Frontal cortex (tissue), 4 donors: ENCODE measurements around the gene USP2. TPM values are rescaled to one million over a fixed set of nuclear protein-coding genes. Genes with fewer than 3 reads are reported as not detected.
A peak's percentile ranks its signal among the peaks of the same experiment; 100 is the strongest.

Experiments
- DNase-seq, 2 donors: peaks; one replicate each; pipeline ENCODE4 v3.0.0; 2012; ENCODE audit warnings: low spot score in 2 of 2
- FAIRE-seq: peaks from 2 replicates; lab custom pipeline; 2012; peaks lifted over from hg19 to GRCh38; lab: Jason Lieb, UNC
- total RNA-seq: library from RNA; depleted of rRNA; stranded (reverse); fragments of >200 nt; gene quantifications from one replicate; pipeline ENCODE4 v1.2.3, GENCODE V29; 2014
- donor health status: control.
- donor health status: control.
- donor health status: control.

Gene USP2
- total RNA-seq, 1 donor from 2014 or later = 2.4 TPM

DNA sequence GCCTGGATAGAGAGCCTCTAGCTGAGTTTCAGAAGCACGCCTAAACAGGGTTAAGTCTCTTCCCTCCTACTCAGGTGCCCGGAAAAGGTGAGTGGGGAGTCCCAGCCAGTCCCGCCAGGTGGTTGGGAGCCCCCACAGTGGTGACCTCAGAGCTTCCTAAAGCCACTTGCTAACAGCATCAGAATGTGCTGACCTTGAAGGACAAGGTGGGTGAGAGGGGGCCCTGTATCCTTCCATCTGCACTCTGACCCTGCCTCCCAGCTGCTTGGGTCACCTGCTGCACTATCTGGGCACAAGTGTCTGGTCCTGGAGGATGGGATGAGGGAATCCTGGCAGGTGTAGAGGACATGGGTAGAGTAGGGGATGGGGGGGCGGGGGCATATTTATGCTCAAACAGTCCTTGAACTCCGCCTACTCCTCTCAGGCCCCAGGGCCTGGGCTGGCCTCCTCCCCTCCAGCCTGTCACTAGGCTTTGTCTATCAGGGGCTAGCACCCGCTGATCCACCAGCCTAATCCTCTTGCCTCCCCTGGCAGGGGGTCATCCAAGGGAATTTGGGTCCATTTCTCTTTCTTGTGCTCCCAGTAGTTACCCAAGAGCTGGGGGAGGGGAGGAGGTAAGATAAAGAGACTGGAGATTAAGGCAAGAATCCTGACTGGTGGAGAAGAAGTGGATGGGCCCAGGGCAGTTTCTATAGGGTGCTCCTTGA is 3.4 kb downstream of the USP2 start:
- DNase-seq (no peak), FAIRE-seq (no peak)

DNA sequence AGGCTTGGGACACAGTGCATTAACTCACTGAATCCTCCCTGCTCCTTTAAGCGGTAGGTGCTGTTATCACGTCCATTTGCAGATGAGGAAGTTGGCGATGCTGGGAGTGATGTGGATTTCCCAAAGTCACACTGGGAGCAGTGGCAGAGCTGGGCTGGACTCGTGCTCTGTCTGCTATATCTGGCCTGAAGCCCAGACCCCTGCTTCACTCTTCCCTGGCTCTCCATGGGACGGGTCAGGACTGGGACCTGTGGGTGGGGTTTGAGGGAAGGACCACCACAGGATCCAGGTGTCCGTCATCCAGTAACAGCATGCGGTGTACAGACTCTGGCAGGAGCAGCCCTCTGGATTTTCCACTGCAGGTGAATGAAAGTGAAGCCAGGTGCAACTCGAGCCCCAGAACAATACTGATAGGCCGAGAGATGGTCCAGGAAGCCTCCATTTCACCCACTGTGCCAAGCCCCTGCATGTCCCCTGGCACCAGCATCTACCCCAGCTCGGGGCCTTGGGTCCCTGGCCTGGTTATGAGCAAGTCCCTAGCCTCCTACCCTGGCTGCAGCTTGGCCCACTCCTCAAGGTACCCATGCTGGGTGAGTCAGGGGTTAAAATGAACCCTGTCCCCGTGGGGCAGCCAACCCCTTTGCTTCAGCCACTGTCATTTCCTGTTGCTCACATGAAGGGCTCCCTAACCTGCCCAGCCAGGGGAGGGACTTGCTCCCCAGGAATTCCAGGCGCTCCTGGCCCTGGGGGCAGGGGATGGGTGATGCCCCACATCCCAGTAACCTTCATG is 4.2 kb downstream of the USP2 start:
- DNase-seq (no peak), FAIRE-seq (no peak)

DNA sequence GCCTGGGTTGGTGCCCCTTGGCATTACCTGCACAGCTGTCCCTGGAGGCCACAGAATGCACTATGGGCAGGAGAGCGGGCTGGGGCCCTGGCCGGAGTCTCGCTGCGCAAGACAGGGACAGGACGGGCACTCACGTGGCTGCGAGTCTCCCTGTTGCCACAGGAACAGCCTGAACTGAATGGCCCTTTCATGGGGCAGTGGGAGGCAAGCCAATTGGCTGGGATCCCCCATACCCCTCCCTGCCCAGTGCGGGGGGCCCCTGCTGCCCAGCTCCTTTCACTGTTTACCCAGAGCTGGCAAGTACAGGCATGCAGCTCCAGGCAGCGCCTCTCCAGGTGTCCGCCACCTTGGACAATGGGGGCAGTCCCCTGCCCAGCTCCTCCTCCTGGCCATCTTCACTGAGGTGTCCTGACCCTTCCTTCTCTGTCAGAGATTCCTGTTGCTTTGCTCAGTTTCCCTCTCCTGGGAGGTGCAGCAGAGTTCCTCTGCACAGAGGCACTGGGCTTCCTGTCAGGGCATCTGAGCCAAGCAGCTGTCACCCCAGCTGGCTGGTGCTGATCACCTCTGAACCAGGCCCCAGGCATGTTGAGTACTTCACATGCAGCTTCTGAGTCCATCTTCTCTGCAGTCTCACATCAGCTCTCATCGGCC is 5.2 kb downstream of the USP2 start:
- no peak for FAIRE-seq
- peak; percentile 65 to 67 for DNase-seq

DNA sequence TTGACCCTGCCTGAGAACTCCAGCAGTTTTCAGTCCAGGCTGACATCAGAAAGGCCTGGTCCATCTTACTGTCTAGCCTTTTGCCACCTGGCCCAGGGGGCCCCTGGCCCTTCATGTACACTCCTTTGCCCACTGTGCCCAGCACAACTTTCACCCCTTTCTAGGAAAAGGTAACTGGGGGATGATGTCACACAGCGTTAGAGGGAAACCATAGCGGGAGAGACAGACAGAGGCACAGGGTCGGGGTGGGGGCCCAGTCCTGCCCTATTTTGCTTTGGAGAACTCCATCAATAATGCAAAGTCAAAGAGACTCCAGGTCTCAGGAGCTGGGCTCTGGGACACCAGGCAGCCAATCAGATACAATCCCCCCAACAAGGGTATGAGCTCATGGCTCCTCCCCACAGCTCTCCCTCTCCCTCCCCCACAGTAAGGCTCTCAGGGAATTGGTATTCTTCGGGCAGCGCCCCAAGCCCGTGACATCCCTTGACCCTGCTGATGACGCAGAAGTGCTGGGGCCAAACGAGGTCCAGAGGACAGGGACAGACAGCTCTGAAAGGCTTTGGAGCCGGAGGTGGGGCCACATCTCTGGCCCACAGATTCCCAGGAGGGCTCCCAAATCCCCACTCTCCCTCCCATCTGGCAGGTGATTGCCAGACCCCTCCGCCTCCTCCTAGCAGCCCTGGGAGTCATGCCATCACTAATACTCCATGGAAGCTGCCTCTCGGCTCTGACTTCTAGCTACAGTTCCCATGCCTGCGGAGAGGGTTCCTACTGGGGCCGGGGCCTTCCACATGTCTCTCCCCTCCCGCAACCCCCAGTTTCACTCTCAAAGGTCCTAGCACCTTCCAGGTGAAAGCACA is 5.9 kb downstream of the USP2 start:
- DNase-seq (peak in 1 of 2 donors; percentile 68), FAIRE-seq (no peak)

DNA sequence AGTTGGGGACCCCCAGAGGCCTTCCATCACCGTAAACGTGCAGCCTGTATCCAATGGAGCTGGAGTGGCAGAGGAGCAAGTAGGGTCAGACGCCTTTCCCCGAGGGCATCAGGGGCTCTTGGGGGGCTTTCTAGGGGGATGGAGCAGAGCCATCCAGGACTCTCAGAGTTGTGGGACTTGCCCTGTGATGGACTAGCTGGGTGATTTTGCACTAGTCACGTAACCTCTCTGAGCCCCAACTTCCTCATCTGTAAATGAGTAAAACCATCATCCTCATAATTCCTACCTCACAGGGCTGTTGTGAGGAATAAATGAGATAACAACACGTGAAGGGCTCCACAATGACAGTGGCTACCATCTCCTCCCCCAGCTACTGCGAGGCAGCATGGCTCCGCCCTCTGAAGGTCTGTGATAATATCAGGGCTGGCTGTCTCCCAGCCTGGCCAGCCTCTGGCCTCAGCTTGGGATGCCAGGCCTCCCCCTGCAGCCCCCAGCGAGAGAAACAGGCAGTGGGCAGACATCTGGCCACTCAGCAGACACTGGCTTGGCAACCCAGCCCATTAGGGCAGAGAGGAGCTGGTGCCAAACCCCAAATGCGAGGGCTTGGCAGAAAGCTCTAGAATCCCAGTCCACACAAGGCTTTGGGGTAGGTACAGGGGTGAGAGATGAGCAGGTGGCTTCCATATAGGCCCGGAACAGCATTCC is 6.7 kb downstream of the USP2 start:
- FAIRE-seq = no peak
- no peak for DNase-seq

DNA sequence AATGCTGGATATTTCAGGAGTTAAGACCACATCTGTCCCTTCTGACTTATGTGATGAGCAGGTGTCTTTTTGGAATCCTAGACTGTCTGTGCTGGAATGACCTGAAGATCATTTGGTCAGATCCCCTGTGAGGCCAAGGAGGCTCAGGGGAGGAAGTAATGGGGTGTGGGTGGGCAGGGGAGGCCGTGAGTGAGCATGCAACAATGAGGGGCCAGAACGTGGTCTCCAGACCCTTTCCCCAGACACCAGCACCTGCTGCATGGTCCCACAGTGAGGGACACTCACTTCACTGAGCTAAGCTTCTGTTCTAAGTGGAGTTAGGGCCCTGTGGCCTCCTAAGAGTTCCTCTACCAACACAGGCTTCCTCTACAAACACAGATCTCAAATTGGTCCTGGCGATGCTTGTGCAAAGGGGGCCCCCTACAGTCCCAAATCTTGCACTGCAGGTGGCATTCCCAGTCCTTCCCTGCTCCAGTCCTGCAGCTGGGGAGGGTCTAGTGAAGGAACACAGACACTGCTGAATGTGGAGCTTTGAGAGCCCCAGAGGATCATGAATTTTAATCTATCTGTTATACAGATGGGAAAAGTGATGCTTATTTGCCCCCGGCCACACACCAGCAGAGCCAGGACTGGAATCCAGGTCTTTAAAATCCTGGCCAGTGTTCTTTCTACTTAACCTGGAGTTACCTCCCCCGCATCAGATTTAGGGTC is 7.4 kb downstream of the USP2 start:
- FAIRE-seq = no peak
- peak in 1 of 2 donors; percentile 69 for DNase-seq

DNA sequence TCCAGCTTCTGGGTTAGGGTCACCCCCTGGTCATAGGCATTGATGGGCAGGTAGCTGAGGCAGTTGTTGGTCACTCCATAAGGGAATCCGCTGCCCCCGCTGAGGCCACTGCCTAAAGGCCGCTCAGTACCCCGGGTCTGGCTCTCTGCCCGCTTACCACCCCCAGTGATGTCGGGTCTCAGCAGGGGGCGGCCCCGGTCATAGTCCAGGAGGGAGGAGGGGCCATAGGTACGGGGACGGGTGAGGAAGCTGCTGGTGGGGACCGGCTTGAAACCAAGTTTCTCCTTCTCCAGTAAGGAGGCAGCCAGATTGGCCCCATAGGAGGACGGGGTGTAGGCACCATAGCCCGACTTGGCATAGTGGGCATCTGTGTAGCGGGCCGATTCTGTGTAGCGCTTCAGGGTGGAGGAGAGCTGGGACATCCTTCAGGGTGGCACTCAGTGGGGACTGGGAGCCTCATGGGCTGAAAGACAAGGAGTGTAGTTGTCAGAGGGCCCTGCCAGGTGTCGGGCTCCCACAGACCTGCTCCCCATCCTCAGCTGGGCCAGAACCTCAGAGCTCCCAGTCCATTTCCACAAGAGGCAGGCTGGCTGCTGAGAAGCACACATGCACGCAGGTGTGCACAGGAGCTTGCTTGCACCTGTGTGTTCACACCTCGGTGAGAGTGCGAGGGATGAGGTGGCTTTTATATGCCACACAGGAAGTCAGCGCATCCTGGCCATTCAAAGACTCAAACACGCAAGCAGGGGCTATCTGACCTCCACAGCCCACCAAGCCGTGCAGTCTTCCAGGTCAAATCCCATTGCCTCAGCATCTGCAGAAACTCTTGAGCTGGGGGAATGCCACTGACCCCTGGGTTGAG is 8.2 kb downstream of the USP2 start:
- no peak for FAIRE-seq

DNA sequence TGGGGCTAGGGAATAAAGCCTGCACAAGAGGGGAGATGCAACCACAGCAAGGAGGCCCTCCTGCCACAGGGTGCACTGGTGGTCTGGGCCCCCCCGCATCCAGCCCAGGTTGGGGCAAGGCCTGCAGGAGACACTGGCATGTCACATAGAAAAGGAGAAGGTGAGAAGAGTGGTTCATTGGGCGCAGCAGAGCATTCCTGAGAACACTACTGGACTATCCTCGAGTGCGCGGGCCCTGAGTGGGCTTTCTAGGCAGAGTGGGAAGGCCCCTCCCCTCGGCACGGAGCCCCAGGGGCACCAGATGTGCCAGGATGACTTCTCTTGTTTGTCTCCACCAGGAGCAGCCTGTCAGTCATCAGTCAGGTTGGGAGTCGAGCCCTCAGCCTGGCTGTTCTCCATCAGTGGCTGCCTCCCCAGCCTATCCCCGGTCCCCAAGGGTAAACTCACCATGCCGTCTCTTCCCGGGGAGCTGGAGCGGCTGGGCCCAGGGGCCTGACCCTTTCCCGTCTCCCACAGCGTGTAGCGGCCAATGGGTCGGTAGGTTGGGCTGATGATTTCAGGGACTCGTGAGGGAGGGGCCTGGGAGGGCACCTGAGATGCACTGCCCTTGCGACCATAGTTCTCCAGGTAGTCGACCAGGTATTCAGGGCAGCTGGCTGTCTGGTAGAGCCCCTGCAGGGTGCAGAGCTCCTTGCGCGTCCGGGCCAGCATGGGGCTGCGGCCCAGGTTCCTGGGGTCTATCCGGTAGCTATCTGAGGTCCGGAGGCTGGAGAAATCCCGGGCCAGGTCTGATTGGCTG is 9.0 kb downstream of the USP2 start:
- FAIRE-seq = no peak
- DNase-seq = no peak

More for the DNA sequence above, 8.2 kb downstream of the USP2 start:
- no peak for DNase-seq

DNA sequence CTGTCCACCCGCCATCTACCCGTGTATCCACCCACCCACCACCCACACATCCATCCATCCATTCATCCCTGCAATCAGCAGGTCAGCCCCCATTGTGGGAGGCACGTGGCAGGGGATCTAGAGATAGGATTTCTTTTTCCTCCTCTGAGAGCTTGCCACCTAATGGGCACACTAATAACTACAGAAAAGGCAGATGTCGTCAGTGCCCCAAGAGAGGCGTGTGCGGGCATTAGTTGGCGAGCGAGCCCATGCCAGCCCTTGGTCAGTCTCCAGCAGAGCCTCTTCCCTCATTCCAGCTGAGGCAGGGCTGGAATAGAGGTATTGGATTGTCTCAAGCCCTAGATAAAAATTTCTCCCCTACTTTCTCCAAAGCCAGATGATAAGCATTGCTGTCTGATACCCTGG is 9.7 kb downstream of the USP2 start:
- peak in 1 of 2 donors; percentile 59 for DNase-seq
- no peak for FAIRE-seq

DNA sequence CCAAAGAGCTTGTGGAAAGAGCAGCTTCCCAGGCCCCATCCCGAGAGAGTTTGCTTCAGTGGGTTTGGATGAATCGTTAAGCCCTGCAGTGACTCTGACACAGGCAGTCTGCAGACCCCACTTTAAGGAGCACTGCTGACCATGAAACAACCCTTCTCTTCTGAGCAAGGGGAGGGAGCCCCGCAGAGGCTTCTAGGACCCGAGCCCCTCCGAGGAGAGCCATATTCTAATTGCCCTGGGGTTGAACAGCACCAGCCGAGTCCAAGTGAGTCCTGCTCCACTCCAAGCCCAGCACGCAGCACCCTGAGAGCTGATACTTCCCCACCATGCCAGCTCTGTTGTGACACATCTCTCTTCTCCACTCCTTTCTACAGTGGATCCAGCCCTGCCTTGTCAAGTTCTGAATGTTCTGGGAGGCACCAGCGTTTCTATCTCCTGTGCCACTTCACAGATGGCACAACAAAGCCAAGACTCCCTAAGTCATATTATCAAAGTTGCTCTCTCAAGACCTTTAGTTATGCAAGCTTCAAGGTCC is 10.4 kb downstream of the USP2 start:
- DNase-seq (no peak), FAIRE-seq (no peak)

DNA sequence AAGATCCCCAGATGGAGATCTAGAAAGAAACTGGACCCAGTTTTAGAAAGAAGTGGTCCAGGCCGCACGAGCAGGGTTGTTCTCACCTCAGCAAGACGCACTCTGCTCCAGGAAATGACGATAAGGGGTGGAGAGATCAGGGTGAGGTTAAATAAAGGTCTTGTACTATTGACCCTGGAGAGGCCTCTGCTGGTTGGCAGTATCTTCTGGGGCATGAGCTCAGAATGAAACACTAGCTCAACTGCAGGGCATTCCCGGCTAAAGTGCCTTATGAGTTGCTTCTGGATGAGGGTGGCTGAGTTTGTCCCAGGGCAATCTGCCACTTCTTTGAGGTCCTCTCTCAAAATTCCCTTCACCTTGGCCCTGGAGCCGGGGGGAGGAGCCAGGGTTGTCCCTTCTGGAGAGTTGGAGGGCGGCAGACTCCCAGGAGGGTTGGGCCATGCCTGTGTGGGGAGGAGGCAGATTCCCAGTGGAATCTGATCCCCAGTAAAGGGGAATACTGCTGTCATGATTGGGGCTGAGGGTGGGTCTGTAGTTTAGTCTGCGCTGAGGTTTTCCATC is 10.9 kb downstream of the USP2 start:
- DNase-seq (no peak), FAIRE-seq (no peak)

DNA sequence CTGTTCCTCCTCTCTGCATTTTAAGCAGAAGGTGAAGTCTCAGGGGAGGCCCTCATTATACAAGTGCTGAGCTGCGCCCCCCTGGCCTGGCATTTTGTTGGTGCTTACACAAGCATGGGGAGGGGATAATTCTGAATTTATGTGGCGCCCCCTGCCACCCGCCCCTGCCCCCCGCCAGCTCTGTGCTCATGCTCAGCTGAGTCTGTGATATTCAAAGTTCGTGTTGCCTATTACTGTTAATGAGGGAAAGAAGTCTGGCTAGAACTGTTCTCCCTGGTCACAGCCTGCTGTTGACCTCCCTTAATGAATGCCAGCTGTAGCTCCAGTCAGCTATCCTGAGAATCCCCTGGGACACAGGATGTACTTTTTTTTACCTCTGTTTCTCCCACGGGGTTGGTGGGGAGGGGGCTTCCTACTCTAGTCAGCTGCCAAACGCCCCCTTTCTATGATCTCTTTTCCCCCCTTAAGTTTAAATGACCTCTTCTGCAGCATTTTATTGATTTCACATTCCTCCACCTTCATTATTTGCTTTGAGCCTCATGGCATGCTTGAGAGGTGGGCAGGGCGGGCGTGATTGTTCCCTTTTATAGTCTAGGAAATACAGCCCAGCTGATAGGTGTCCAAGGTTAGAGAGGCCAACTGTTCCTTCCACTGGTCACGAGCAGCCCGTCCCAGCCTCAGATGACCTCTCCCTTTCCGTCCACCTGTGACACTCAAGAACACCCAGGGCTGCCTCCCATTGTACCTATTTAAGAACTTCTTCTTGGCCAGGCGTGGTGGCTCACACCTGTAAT is 12.2 kb downstream of the USP2 start:
- DNase-seq (no peak), FAIRE-seq (no peak)

DNA sequence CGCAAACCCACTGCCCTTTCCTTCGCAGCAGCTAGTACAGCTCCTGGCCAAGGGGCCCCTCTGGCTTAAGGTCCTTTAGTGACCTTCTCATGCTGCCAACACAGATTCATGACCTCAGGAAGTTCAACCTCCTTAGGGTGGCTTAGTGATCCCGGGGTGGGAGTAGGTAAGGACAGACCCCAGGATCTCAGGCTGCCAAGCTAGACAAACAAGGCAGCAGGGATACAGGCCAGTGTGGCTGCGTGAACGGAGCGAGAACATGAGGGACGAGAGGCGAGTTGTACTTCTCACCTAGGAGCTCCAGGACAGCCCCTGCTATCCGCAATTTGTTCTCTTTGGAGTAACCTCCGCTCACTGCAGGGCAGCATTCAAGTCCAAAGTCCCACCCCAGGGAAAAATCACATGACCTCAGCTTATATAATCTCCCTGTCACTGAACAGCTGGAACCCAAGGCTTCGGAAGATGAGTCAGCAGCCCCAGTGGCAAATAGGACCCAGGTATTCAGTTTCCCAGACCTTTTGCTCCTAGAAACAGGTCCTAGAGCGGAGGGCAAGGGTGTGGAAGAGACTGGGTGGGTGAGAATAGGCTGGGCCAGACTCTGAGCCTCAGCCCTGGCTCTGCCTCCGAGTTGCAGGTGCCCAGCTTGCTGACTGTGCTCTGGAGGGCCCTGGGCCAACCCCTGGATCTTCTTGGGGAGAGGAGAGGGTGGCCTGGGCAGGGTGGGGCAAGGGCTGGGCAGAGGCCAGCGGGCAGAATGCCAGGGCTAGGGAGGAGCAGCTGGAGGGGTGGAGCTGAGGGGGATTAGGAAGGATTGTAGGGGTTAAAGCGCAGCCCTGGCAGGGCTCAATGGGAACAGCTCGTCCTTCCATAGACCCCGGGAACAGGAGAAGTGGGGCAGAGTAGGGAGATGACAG is 13.1 kb downstream of the USP2 start:
- peak in 1 of 2 donors; percentile 61 for DNase-seq
- no peak for FAIRE-seq

DNA sequence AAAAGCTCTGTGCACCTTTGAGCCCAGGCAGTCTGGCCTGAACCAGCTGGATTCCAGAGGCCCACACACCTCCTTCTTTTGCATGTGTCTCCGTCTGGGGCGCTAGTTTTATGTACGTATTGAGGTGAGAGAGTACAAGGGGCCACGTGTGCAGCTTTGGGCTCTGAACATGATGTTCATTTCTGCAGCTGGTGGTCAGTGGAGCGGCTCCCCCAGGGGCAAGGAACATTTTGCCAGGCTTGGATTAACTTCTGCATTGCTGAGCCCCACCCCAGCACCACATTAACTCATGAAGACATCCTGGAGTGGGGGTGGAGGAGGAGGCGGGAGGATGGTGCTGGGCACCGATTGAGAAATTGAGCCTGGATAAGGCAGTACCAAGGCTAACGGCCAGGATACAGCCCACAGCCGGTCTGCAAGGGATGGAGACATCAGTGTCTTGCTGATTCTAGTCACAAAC is 13.8 kb downstream of the USP2 start:
- no peak for DNase-seq
- no peak for FAIRE-seq
